ENCODE data around the gene RGS7BP. TPM values are rescaled to one million over a fixed set of nuclear protein-coding genes. Genes with fewer than 3 reads are reported as not detected.

RGS7BP gene
- total and polyA plus RNA-seq, 2 experiments from 2014 or later = 3.3 to 5.4 TPM

GRCh38 chr5:64629841-64630240 is 124.0 kb downstream of the RGS7BP start:
- Histone ChIP-seq H3K79me2 (replicated peaks; ENCODE audit: insufficient read depth) (no peaks in the 10 kb centered on the region), H3K4me2 (no peak overlapping the region), H3K4me1 (ENCODE audit: insufficient read depth) (no peaks in the 10 kb centered on the region), H2AFZ (no peak overlapping the region), H3K36me3 (ENCODE audit: insufficient read depth) (no peaks in the 10 kb centered on the region), H3F3A (replicated peaks; ENCODE audit: low read depth) (no peaks in the 10 kb centered on the region), H3K9me2 (ENCODE audit: insufficient read depth) (no peaks in the 10 kb centered on the region), H3K4me3 (no peak overlapping the region), H3K27me3 (ENCODE audit: insufficient read depth) (no peaks in the 10 kb centered on the region), H3K27ac (ENCODE audit: low read depth) (no peak overlapping the region), H4K20me1 (replicated peaks; ENCODE audit: insufficient read depth) (no peaks in the 10 kb centered on the region)
- Mint-ChIP-seq H3K4me3 (no peak overlapping the region), H3K27me3 (ENCODE audit: insufficient read depth, low read depth, poor library complexity) (no peaks in the 10 kb centered on the region), H3K36me3 (ENCODE audit: low read depth) (no peaks in the 10 kb centered on the region), H3K4me1 (0 out of 3 replicates have a peak, but pooled peaks cover 4% of the 10 kb centered on the region), H3K9me3 (no peaks in the 10 kb centered on the region), H3K27ac (no peak overlapping the region)
- ATAC-seq (no peak), DNase-seq (ENCODE audit: low spot score) (no peak)
- no peak for TF ChIP-seq ETS1 (IDR thresholded peaks at IDR 0.05)
- TF ChIP-seq EZH2 (IDR thresholded peaks at IDR 0.05; ENCODE audit: low read depth, unreplicated experiment) = no peak
- TF ChIP-seq JUNB (IDR thresholded peaks at IDR 0.05; ENCODE audit: unreplicated experiment) = no peak
- no peak for TF ChIP-seq ZNF462 (CRISPR knock-in tag; IDR thresholded peaks at IDR 0.05)
- no peak for TF ChIP-seq ZNF114 (CRISPR knock-in tag; IDR thresholded peaks at IDR 0.05)
- TF ChIP-seq NANOG (IDR thresholded peaks at IDR 0.05; ENCODE audit: borderline replicate concordance) = no peak
- TF ChIP-seq REST (IDR thresholded peaks at IDR 0.05; ENCODE audit: unreplicated experiment) = no peak
- no peak for TF ChIP-seq CREB1 (CRISPR knock-in tag; IDR thresholded peaks at IDR 0.05; ENCODE audit: low read depth)
- TF ChIP-seq STAT1 (IDR thresholded peaks at IDR 0.05; ENCODE audit: unreplicated experiment) = no peak
- TF ChIP-seq EZH2phosphoT487 (IDR thresholded peaks at IDR 0.05; ENCODE audit: unreplicated experiment) = no peak
- no peak for TF ChIP-seq ZNF331 (CRISPR knock-in tag; IDR thresholded peaks at IDR 0.05; ENCODE audit: low read depth)
- no peak for TF ChIP-seq CTCF (conservative IDR thresholded peaks at IDR 0.05; ENCODE audit: low read depth in 2 of 2)
- no peak for TF ChIP-seq POLR2AphosphoS5 (IDR thresholded peaks at IDR 0.05; ENCODE audit: low read depth)

Measured in GM23338 (cell line).